Mononuclear cell (primary cell): ENCODE results near the gene HCFC1R1. TPM values are rescaled to one million over a fixed set of nuclear protein-coding genes. Genes with fewer than 3 reads are reported as not detected.

Experiments used
- H3K27me3 ChIP-seq: 2 replicates; pipeline ENCODE4 v1.6.0; 2011; ENCODE audit warnings: low read length, control low read depth; ENCODE audit not compliant: insufficient read depth
- H3K4me1 ChIP-seq: 2 replicates; pipeline ENCODE4 v1.5.1; 2011; ENCODE audit warnings: mild to moderate bottlenecking, low read length, control low read depth; ENCODE audit not compliant: insufficient read depth
- H3K4me3 ChIP-seq: 2 replicates; pipeline ENCODE4 v1.5.1; 2011; ENCODE audit warnings: mild to moderate bottlenecking, low read length, moderate library complexity
- H3K9me3 ChIP-seq: 2 replicates; pipeline ENCODE4 v1.5.1; 2011; ENCODE audit warnings: low read depth, mild to moderate bottlenecking, control low read depth, low read length
- total RNA-seq: library from RNA; depleted of rRNA; stranded (reverse); fragments of >200 nt; gene quantifications from one replicate; pipeline ENCODE4 v1.2.3, GENCODE V29; 2012

HCFC1R1 gene
- total RNA-seq, 1 donor: 8.2 TPM

DNA sequence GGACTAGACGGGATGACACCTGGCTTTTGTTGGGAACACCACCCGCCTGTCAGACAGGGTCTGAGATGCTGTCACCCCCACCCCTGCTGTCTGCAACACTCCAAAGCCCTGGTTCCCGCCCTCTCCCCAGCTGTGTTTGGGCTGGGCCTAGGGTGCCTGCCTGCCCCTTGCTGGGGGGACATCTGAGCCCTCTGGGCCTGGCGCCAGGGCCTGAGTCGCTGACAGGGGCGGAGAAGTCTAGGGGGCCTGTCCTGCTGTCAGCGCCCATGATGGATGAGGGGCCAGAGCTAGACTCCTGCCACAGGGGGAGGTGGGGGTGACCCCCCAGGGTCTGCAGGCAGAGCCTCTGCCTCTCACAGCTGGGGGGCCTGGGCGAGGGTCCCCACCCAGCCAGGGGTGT lies 35.9 kb downstream of the HCFC1R1 start:
- no peaks in the 10 kb centered on the region for H3K27me3 ChIP-seq
- no peak overlapping the region for H3K4me3 ChIP-seq
- peaks cover 12% of the 10 kb centered on the region for H3K4me1 ChIP-seq
- H3K9me3 ChIP-seq: no peaks in the 10 kb centered on the region

DNA sequence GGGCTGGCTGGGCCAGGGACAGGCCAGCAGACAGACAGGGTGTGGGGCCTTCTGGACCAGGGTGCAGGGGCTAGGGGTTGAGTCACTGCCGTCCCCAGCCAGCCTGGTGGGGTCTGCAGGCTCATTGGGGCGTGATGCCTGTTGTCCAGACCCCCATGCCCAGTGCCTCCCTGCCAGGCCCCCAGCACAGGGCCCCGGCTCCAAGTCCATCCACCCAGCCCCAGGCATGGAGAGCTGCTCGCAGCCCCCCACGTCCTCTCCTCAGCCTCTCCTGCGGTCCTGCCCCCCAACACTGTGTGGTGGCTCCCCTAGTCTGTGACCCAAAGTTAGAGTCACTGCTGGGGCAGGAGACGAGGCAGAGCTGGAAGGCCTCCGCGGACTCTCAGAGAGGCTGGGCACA lies 36.5 kb downstream of the HCFC1R1 start:
- H3K4me3 ChIP-seq: no peak overlapping the region
- H3K27me3 ChIP-seq: no peaks in the 10 kb centered on the region
- no peaks in the 10 kb centered on the region for H3K9me3 ChIP-seq
- peaks cover 12% of the 10 kb centered on the region for H3K4me1 ChIP-seq

DNA sequence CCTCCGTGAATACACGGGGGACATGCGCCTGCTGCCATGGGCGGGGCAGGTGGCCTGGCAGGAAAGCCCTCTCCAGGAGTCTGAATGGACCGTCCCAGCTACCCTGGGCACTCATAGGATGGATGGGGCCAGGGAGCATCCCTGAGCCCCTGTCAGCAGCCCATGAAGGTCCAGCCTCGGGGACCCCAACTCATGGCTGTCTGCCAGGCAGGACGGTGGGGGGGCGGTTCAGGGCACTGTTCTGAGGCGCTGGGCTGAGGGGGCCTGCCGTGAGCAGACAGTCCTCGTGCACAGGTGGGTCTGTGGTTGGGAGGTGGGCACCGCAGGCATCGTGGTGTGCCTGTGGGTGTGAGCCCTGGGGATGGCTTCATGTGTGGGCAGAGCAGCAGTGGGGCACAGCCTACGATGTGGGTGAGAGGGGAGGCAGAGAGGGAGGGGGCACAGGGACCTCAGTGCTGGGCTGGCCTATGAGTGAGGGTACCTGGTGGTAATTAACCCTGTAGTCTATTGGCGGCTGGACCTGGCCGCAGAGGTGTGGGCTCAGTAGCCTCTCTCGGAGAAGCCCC lies 37.0 kb downstream of the HCFC1R1 start:
- Histone ChIP-seq H3K4me1 (peaks cover 12% of the 10 kb centered on the region), H3K27me3 (no peaks in the 10 kb centered on the region), H3K4me3 (no peak overlapping the region), H3K9me3 (no peaks in the 10 kb centered on the region)

DNA sequence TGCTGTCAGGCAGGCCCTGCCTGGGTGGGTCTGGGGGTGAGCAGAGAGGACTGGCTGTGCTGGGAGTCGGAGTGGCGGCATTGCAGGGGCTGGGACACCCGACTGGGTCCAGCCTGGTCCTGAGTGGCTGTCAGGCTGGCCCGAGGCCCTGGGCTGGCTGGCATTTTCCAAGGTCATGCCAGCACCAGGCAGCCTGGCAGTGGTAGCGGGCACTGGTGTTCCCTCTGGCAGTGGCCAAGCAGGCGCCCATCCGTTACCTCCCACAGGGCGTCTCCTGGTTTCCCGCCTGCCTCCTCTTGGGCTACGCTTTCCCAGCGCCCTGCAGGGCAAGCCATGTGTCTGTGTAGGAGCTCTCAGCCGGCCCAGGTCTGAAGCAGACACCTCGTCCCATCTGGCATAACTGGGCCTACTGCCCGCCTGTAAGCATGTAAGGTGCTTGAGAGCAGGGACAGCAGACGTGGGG lies 37.8 kb downstream of the HCFC1R1 start:
- H3K9me3 ChIP-seq: no peaks in the 10 kb centered on the region
- no peaks in the 10 kb centered on the region for H3K27me3 ChIP-seq
- H3K4me1 ChIP-seq: peaks cover 17% of the 10 kb centered on the region
- H3K4me3 ChIP-seq: no peak overlapping the region

DNA sequence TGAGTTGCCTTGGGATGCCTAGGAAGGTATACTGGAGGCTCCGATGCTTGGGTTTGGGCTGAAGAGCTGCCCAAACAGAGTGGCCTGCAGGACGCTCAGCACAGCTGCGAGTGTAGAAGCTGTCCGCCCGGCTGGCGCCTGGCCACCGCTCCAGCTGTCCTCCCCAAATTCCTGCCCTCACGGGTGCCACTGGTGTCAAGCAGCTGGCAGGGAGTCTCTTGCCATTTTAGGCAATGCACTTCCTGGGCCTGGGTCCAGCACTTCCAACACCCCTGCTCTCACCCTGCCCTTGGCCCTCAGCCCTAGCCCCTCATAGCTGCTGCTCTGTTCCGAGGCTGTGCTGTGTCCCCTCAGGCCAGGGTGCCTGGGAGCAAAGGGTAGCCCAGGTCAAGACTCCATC lies 38.3 kb downstream of the HCFC1R1 start:
- Histone ChIP-seq H3K4me3 (no peak overlapping the region), H3K9me3 (no peaks in the 10 kb centered on the region), H3K4me1 (peaks cover 20% of the 10 kb centered on the region), H3K27me3 (no peaks in the 10 kb centered on the region)

DNA sequence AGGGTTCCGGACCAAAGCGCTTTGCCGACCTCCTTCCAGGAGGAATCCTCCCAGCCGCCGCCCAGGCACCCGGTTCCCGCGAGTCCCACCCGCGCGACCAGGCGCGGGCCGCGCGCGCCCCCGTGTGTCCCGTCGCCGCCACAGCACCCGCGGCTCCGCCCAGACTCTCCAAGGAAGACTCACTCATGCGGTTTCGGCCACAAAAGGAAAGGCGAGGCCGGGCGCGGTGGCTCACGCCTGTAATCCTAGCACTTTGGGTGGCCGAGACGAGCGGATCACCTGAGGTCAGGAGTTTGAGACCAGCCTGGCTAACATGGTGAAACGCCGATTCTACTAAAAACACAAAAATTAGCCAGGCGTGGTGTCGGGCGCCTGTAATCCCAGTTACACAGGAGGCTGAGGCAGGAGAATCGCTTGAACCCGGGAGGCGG lies 40.0 kb downstream of the HCFC1R1 start:
- Histone ChIP-seq H3K4me3 (no peak overlapping the region), H3K4me1 (peaks cover 31% of the 10 kb centered on the region), H3K9me3 (no peaks in the 10 kb centered on the region), H3K27me3 (no peaks in the 10 kb centered on the region)

DNA sequence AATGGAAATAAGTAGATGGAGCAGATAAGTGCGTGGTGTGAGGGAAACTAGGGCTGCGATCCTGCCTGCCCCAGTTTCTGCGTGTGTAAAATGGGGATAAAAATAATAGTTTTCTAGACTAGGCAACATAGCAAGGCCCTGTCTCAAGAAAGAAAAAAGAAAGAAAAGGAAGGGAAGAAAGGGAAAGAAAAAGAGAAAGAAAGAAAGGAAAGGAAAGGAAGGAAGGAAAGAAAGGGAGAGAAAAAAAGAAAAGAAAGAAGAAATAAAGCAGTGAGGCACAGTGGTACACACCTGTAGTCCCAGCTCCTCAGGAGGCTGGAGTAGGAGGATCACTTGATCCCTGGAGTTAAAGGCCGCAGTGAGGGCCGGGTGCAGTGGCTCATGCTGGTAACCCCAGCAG lies 41.3 kb downstream of the HCFC1R1 start:
- H3K4me3 ChIP-seq: no peak overlapping the region
- H3K27me3 ChIP-seq: no peaks in the 10 kb centered on the region
- H3K4me1 ChIP-seq: peaks cover 31% of the 10 kb centered on the region
- no peaks in the 10 kb centered on the region for H3K9me3 ChIP-seq

DNA sequence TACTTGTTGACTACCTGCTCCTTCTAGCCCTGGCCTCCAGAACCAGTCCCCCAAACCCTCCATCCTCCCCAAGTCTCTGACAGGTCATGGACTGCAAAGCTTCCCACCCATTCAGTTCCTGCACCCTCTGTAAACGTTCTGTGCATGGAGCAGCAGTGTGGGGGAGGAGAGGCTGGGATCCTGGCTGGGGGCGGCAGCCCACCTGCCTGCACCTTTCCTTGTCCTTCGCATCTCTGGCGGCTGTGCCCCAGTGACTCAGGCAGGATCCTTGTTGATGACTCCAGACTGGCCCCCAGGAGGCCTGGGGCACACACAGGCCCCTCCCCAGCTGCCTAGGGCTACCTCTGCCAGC lies 41.9 kb downstream of the HCFC1R1 start:
- Histone ChIP-seq H3K4me1 (peaks cover 31% of the 10 kb centered on the region), H3K9me3 (no peaks in the 10 kb centered on the region), H3K27me3 (no peaks in the 10 kb centered on the region), H3K4me3 (no peak overlapping the region)

DNA sequence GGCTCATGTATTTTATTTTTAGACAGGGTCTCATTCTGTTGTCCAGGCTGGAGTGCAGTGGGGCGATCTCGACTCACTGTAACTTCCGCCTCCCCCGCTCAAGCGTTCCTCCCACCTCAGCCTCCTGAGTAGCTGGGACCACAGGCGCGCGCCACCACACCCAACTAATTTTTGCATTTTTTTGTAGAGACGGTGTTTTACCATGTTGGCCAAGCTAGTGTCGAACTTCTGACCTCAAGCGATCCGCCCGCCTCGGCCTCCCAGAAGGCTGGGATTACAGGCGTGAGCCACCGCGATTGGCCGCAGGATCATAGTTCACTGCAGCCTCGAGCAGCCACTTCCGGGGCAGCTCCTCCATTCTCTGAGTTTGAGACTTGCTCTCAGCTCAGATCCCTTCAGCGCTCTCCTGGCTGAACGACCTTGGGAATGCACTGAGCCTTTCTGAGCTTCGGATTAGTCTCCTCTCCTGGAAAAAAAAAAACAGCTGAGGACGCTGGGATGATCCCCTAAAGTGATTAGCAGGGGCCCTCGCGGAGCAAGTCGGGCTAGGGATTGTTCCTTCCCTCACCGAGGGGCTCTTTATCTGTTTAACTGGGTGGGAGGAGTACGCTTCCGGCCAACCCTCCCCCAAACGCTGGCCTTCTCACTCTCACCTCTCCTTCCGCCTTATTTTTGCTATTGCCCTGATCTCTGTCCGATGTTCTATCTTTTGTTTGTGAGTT lies 42.4 kb downstream of the HCFC1R1 start:
- H3K9me3 ChIP-seq: no peaks in the 10 kb centered on the region
- no peak overlapping the region for H3K4me3 ChIP-seq
- no peaks in the 10 kb centered on the region for H3K27me3 ChIP-seq
- peaks cover 31% of the 10 kb centered on the region for H3K4me1 ChIP-seq

DNA sequence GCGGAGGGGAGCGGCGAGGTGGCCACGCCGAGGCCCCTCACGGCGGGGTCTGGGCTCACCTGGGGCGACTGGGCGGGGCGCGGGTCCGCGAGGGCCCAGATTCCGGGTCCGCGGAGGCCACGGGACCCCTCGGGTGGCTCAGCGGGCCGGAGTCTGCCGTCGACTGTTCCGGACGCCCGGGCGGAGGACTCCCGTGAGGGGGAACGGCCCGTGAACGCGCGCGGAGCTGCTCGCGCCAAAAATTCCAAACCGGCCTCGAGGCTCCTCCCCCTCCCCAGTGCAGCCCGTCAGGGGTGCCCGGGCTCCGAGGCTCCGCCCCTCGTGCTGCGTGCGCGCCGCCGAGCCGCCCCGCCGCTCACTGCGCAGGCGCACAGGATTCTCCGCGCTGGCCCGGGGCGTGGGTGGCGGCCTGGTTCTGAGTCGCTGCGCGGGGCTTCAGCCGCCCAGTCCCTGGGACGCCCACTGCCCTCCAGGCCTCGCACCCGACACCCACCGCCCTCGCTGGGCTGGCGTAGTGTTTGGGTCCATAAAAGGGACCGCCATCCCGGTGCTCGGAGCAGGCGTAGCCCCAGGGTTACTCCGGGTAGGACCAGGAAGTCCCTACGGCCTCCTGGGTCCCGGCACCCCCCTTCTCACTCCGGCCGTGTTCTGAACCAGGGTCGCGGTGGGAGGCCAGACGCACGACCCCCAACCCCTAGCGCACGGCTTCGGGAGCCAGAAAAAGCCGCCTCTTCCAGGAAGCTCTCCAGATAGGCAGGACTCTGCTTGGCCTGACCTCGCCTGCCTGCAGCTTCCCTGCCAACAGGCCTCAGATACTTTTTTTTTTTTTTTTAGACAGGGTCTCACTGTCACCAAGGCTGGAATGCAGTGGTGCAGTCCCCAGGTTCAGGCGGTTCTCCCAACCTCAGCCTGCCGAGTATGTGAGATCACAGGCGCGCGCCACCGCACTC lies 43.2 kb downstream of the HCFC1R1 start, which contains the start of gene PKMYT1:
PKMYT1 (minus strand) TSS at position 220 of the 950 bp plus-strand sequence. CDS start 789 bp downstream, outside the sequence.
- Histone ChIP-seq H3K4me1 (peaks cover 31% of the 10 kb centered on the region), H3K9me3 (no peaks in the 10 kb centered on the region), H3K27me3 (no peaks in the 10 kb centered on the region), H3K4me3 (peak within 1 kb of the TSS; percentile 78)

DNA sequence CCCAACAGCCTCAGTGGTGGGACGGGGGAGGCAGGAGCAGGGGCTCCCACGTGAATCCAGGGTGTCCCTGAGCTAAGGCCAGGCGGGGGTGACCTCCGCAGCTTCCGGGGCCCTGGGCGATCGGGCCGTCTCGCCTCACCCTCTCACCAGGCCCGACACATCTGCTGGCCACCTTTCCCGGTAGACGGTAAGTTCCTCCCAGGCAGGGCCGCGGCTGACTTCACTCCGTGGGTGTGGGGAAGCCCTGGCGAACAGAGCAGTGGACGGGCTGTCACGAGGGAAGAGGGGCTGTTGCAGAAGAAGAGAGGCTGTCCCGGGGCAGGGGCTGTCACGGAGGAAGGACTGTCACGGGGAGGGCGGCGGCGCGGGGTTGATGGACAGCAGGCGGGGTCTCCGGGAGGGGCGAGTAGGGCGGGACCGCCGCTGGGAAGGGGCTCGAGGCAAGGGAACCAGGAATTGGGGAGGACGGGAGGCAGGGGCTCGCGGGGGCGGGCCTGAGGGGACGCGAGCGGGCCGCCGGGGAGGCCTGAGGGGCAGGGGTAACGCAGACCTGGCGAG lies 44.0 kb downstream of the HCFC1R1 start:
- peak overlapping the region; percentile 78 for H3K4me3 ChIP-seq
- no peaks in the 10 kb centered on the region for H3K27me3 ChIP-seq
- no peaks in the 10 kb centered on the region for H3K9me3 ChIP-seq
- peaks cover 31% of the 10 kb centered on the region for H3K4me1 ChIP-seq

DNA sequence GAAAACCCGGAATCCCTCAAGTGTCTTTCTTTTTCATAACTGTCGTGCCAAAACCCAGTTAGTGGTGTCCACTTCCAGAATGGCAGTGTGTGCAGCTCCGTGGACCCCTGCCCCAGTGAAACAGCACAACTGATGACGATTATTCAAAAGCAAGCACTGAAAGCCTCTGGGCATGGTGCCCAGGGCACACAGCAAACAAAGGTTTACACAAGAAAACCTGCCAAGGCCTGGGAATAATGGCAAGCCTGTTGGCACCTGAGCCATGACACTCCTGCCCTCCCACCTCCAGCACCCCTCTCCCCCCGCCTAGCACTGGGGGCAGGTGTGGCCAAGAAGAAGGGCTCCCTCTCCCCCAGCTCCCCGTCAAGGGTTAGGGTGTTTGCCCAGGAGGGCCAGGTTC lies 46.3 kb downstream of the HCFC1R1 start:
- no peak overlapping the region for H3K4me3 ChIP-seq
- no peaks in the 10 kb centered on the region for H3K27me3 ChIP-seq
- no peaks in the 10 kb centered on the region for H3K9me3 ChIP-seq
- peaks cover 18% of the 10 kb centered on the region for H3K4me1 ChIP-seq

DNA sequence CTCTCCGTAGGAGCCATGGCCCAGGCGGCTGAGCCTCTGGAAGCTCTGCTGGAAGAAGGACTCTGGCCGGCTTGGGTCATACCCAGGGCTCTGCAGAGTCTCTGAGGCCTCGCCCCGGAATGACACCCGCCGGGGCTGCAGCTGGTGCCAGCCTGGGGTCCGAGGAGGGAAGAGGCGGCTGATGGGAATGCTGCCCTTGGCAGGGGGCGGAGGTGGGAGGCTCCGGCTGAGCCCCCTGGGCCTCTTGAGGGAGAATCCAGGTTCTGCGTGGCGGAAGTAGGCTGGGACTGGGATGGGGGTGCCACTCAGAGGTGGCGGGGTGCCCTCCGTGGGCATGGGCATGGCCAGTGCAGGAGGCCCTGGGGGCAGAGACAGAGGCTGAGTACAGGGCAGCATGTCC lies 47.1 kb downstream of the HCFC1R1 start:
- Histone ChIP-seq H3K4me1 (peaks cover 18% of the 10 kb centered on the region), H3K4me3 (no peak overlapping the region), H3K27me3 (no peaks in the 10 kb centered on the region), H3K9me3 (no peaks in the 10 kb centered on the region)

DNA sequence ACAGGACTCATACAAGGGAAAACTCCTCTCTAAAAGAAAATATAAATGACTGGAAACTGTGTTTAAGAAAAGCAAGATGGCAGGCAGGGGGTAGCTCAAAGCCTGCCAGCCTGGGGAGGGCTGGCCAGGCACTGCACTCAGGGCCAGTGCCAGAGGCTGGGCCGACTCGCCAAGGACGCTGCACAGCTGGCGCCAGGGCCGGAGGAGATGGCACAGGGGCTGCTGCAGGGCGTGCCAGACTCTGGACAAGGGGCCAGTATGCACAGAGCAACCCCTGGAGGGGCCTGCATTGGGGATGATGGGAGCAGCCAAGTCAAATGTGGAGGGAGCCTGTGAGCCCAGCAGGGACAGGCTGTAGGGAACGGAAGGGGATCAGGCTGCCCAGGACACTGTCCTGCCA lies 47.5 kb downstream of the HCFC1R1 start:
- no peaks in the 10 kb centered on the region for H3K9me3 ChIP-seq
- no peak overlapping the region for H3K4me3 ChIP-seq
- peaks cover 16% of the 10 kb centered on the region for H3K4me1 ChIP-seq
- no peaks in the 10 kb centered on the region for H3K27me3 ChIP-seq
